ENCODE measurements around the gene SLC5A11. TPM values are rescaled to one million over a fixed set of nuclear protein-coding genes. Genes with fewer than 3 reads are reported as not detected.

Gene SLC5A11
- total RNA-seq, 1 donor from 2014 or later, result 0.27 TPM

- H3K4me3 ChIP-seq, result no peak overlapping the region
- H3K9me3 ChIP-seq, result no peaks in the 10 kb centered on the region
- ATAC-seq (no peak), DNase-seq (no peak)
- no peaks in the 10 kb centered on the region for H3K27me3 ChIP-seq (ENCODE audit: low read depth)
- intact Hi-C loops (cut with DNase I), result no loop called here
- no peaks in the 10 kb centered on the region for H3K4me1 ChIP-seq
- H3K27ac ChIP-seq, result no peak overlapping the region
- no peak for TF ChIP-seq CTCF (IDR thresholded peaks at IDR 0.05)
- H3K36me3 ChIP-seq, result peaks cover 88% of the 10 kb centered on the region
These were observed 83.6 kb downstream of the SLC5A11 start for GRCh38 chr16:24929409-24929808.

DNA sequence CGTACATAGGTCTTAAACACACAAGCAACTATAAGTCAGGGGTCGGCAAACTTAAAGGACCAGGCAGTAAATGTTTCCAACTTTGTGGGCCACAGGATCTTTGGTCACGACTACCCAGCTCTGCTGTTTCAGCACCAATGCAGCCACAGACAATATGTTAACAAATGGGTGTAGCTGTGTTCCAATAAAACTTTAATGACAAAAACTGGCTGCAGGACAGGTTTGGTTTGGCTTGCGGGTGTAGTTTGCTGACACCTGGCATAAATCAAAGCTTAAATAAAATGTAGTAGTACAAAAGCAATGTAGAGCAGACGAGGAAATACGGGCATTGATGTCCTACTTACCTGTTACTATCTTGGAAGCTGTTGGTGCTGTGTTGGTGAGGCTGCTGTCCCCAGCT, 84.7 kb downstream of the SLC5A11 start:
- Histone ChIP-seq H3K36me3 (peaks cover 88% of the 10 kb centered on the region), H3K4me1 (no peaks in the 10 kb centered on the region), H3K9me3 (no peaks in the 10 kb centered on the region), H3K27ac (no peak overlapping the region), H3K27me3 (ENCODE audit: low read depth) (no peaks in the 10 kb centered on the region), H3K4me3 (no peak overlapping the region)
- no peak for DNase-seq
- intact Hi-C loops (cut with DNase I), result no loop called here
- no peak for TF ChIP-seq CTCF (IDR thresholded peaks at IDR 0.05)
- no peak for ATAC-seq

- H3K4me1 ChIP-seq, result no peaks in the 10 kb centered on the region
- TF ChIP-seq CTCF (IDR thresholded peaks at IDR 0.05), result no peak
- H3K36me3 ChIP-seq, result peaks cover 93% of the 10 kb centered on the region
- no peak overlapping the region for H3K4me3 ChIP-seq
- intact Hi-C loops (cut with DNase I), result no loop called here
- DNase-seq (no peak), ATAC-seq (peak in 1 of 2 donors; percentile 9)
- no peaks in the 10 kb centered on the region for H3K9me3 ChIP-seq
- no peaks in the 10 kb centered on the region for H3K27me3 ChIP-seq (ENCODE audit: low read depth)
- H3K27ac ChIP-seq, result no peak overlapping the region
These were observed 85.3 kb downstream of the SLC5A11 start for GRCh38 chr16:24931091-24931490.

GRCh38 chr16:24935336-24935735, 89.6 kb downstream of the SLC5A11 start:
- Histone ChIP-seq H3K4me1 (no peaks in the 10 kb centered on the region), H3K9me3 (no peaks in the 10 kb centered on the region), H3K27ac (no peak overlapping the region), H3K36me3 (peaks cover 97% of the 10 kb centered on the region), H3K27me3 (ENCODE audit: low read depth) (no peaks in the 10 kb centered on the region), H3K4me3 (no peak overlapping the region)
- ATAC-seq (no peak), DNase-seq (no peak)
- intact Hi-C loops (cut with DNase I), result no loop called here
- no peak for TF ChIP-seq CTCF (IDR thresholded peaks at IDR 0.05)

DNA sequence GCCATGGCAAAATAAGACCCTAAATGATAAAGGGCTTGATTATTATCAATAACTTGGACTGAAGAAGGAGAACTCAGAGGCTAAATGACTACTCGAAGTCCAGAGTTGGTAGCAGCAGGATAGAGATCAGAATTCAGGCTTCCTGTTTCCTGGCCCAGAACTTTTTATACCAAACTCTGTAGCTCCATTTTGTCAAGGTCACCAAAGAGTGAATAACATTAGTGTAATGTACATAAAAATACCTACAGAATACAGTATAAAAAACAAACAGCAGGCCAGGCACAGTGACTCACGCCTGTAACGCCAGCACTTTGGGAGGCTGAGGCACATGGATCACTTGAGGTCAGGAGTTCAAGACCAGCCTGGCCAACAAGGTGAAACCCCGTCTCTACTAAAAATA, 90.4 kb downstream of the SLC5A11 start:
- Histone ChIP-seq H3K36me3 (peaks cover 97% of the 10 kb centered on the region), H3K27ac (no peak overlapping the region), H3K4me1 (no peaks in the 10 kb centered on the region), H3K27me3 (ENCODE audit: low read depth) (no peaks in the 10 kb centered on the region), H3K9me3 (no peaks in the 10 kb centered on the region), H3K4me3 (no peak overlapping the region)
- ATAC-seq (no peak), DNase-seq (no peak)
- intact Hi-C loops (cut with DNase I), result no loop called here
- TF ChIP-seq CTCF (IDR thresholded peaks at IDR 0.05), result no peak

GRCh38 chr16:24939224-24939623, 93.5 kb downstream of the SLC5A11 start:
- peaks cover 97% of the 10 kb centered on the region for H3K36me3 ChIP-seq
- H3K4me1 ChIP-seq, result no peaks in the 10 kb centered on the region
- DNase-seq (no peak), ATAC-seq (peak in 1 of 2 donors; percentile 27)
- no peak for TF ChIP-seq CTCF (IDR thresholded peaks at IDR 0.05)
- intact Hi-C loops (cut with DNase I), result no loop called here
- H3K4me3 ChIP-seq, result no peak overlapping the region
- H3K9me3 ChIP-seq, result no peaks in the 10 kb centered on the region
- no peaks in the 10 kb centered on the region for H3K27me3 ChIP-seq (ENCODE audit: low read depth)
- no peak overlapping the region for H3K27ac ChIP-seq

All from lower lobe of right lung (tissue), 2 donors.